HK-2 (cell line): ENCODE results near the gene GAS7.

Experiments used
- DNase-seq: peaks from one replicate; pipeline ENCODE4 v3.0.0-alpha.2; 2018; ENCODE audit not compliant: unreplicated experiment

The GAS7 gene

GRCh38 chr17:10048629-10049350 lies 149.6 kb downstream of the GAS7 start:
- DNase-seq = no peak

DNA sequence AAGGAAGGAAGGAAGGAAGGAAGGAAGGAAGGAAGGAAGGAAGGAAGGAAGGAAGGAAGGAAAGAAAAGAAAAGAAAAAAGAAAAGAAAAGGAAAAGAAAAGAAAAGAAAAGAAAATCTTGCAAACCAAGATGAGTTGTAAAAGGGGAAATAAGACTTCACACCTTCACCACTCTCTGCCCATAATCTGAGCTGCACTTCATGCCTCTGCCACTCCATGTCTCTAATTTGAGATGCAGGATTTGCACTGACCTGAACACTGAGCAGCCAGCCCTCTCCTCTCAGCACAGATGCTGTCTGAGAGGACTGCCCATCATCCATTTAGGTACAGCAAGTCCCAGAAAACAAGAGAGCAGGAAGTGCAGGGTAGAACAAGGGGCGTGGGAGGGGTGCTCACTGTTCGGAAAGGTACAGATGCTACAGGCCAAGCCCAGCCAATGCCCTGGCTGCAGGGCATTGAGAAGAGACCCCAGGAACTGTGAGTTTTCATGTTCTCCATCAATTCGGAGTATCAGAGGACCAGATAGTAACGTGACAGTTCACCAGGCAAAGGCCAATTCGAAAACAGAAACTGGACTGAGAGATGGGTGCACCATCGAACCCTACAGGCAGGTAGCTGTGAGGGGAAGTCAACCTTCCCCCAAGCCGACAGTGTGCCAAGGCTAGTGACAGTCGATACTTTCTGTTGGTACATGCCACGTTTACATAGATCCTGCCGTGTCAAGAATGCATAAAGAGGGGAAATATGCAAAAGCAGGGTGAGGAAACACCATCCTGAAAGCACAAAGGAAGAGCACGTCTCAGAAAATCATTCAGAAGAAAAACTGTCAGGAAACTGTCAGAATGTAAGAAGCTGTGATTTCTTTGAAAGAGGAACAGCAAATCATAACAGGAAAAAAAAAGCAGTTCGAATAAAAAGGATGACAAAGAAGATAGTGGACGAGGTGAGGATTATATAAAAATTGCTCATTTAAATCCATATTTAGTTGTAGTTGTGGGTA lies 151.3 kb downstream of the GAS7 start:
- no peak for DNase-seq

- no peak for DNase-seq
Observed at GRCh38 chr17:10045871-10046658, 152.3 kb downstream of the GAS7 start.

DNA sequence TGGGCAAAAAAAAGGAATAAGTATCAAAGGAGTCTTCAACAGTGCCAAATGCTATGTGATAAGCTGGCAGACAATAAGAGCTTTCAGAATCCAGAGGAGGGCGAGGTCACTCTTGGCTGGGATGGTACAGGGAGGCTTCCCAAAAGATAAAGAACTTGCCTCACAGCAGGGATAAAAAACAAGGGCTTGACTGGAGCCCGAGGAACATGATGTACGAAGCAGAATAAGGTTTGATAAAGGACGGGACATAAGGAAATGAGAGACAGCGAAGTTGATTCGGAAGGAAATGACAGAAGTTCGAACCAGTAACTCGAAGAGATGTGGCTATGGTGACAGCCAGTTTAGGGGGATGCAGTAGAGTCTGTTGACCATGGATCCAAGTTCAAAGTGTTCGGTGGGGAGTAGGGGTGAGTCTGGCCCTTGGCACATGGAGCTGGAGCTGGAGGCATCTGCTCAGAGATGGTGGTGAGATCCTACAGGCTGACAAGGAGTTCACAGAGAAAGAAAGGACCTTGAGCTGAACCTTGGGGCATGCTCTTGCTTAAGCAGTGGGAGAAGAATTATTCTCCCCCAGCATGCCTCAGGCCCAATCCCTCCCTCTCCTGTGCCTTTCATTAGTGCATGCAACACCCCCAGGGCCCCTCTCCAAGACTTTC lies 155.7 kb downstream of the GAS7 start:
- DNase-seq = no peak

DNA sequence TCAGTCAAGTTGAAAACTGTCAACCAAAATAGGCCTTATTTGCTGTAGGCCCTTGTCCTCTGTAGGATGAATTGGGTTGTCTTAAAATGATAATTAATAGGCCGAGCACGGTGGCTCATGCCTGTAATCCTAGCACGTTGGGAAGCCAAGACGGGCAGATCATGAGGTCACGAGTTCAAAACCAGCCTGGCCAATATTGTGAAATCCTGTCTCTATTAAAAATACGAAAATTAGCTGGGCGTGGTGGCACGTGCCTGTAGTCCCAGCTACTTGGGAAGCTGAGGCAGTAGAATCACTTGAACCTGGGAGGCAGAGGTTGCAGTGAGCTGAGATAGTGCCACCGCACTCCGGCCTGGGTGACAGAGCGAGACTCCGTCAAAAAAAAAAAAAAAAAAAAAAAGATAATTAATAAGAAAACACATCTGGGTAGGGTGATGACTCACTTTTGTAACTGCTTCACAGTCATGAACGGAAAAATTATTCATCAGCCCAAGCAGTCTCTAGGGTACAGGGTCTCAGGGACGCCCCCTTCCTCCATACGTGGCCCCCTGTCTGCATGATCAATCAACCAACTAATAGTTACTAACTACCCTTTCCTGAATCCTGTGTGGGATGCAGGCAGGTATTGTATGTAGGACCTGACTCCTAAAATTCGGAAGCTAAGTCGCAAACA lies 156.4 kb downstream of the GAS7 start:
- DNase-seq = no peak

DNA sequence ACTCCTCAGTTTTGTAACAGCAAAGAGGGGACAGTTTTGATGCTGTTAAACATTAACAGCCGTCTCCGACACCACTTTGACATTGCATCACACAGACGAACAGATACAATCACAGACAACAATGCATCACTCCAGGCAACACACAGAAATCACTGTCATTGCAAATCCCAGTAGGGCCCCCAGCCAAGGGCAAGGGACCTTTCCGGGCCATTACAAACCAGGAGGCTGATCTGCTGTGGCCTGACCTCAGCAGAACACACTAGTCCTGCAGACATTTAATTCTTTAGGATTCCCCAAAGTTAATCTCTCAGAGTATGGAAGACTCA lies 157.2 kb downstream of the GAS7 start:
- DNase-seq = no peak

- DNase-seq = no peak
Observed at GRCh38 chr17:10036511-10037061, 161.8 kb downstream of the GAS7 start.

DNA sequence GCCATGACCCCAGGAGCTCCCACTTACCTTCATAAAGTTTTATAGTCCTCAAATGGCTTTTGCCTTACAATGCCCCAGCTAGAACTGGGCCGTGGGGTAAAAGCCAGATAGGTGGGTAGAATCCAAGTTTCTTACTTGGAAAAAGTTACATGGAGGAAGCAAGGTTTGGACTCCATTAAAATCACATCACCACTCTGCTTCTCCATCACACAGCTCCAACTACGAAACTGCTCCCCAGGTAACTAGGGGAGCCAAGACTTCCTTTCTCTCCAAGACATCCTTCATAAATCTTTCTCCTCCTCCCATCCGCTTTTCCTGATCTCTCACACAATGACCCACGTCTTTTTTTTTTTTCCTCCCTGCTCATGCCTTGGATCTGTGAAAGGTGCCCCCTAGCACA lies 162.5 kb downstream of the GAS7 start:
- DNase-seq = no peak

- no peak for DNase-seq
Observed at GRCh38 chr17:10034719-10035475, 163.5 kb downstream of the GAS7 start.

DNA sequence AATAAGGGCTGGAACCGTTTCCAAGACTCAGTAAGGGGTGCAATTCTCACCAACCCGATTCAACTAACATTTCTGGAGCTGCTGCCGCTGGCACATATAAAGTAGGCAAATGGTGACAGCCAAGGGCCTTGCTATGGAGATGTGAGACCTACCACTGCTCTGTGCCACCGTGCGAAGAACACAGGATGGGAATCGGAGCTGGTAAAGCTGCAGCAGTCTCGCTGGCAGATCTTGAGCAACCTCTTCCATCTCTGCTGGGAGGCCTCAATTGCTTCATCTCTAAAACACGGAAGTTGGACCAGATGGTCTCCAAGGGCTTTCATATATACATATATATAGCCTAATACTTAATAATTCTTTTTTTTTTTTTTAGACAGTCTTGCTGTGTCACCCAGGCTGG lies 164.4 kb downstream of the GAS7 start:
- no peak for DNase-seq

DNA sequence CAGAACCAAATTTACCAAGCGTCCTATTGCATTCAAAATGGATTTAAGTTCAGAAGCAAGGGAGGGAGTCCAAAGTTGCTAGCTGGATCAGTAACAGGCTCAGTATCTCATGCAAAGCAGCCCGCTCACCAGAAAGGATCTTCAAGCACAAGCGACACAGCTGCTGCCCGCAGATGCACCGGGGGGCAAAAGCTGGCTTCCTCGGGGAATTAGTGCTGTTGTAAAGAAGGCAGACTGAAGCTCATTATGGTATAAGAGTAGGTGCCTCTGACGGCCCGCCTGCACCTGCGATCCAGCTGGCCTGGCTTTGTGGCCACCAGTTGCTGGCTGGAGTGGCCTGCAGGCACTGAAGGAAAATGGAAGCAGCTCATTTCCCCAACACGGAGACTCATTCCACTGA lies 165.0 kb downstream of the GAS7 start:
- no peak for DNase-seq

GRCh38 chr17:10032118-10032852 lies 166.1 kb downstream of the GAS7 start:
- DNase-seq = no peak

DNA sequence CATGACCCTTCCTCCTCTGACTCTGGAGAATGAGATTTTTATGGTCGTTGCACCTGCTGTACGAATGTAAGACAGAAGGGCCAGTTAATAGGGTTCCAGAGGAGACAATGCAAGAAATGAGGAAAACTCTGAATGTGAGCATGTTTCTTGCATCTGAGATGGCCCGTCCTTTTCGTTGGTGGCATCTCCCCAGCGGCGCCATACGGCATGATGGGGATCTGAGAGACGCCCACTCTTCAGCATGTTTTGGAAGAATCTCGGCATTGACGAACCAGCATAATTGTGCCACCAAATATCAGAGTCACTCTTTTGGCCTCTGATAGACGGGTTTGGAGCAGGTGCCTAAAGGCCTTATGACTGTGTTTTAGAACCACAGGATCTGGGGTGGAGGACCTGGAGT lies 166.8 kb downstream of the GAS7 start:
- no peak for DNase-seq

DNA sequence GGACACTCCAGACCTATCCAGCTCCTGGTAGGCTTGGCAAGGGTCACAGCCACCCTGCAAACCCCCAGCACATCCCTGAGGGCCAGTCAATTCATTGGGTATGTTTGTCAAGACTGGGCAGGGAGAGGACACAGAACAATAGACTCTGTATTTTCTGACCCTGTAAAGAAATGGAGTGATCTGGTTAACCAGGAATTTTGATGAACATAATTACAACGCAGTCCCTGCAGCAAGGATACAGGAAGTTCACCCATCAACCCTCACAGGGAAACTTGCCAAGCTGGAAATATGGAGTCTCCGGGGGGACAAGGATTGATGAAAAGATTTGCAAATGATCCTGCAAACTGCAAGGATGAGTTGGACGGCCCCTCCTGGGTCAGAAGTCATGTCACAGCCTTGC lies 167.3 kb downstream of the GAS7 start:
- DNase-seq = no peak

DNA sequence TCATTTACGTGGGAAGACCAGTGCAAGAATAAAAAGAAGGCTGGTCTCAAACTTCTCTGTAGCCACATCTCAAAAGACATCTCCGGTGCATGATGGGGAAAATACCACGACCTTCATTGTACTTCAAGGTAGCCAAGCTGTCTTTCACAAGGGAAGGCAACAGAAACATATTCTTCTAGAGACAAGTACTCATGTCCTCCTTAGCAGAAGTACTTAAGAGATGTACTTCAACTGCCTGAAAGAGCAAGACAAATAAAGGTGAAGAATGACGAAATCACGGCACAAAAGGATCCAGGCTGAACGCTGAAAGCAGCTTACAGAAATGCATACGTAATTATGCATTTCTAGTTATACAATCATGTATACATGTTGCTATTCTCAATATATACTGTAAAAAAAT lies 169.3 kb downstream of the GAS7 start:
- no peak for DNase-seq

GRCh38 chr17:10025976-10026901 lies 172.2 kb downstream of the GAS7 start:
- DNase-seq = no peak

DNA sequence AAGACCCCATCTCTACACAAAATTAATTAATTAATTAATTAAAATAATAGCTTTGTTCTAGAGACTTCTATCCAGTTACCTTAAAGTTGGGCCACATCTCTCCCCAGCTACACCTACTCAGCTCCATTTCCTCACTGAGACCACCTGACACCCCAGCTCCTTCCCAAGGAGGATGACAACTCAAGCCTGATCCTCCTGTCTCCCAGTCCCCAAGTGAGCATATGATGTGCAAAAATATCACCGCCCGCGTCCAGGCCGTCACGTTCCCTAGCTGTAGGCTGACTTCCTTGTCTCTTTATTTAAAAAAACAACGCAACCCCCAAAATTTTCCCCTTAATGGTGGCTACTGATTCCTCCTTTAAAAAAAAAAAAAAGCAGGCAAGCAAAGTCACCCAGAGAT lies 173.2 kb downstream of the GAS7 start:
- no peak for DNase-seq

DNA sequence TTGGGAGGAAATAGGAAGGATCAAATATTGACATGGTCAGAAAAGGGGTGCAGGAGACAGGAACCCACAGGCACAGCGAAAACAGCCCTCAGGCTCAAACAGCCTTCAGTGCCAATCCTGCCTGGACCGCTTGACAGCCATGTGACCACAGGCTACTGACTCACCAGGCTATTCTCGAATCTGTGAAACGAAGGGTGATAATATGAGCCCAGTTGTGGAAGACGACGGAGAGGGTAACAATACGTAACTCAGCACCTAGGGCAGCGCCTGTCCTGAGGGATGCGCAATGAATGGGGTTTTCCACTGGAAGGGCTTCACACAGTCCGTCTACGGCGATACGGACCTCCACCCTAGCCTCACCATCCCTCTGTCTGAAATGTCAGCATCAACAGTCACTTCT lies 176.0 kb downstream of the GAS7 start:
- DNase-seq = no peak
